GM19452 (cell line): ENCODE results near the gene KCNQ1OT1.

Experiments used
- ATAC-seq: cut with Tn5 transposase; IDR thresholded peaks from one replicate; pipeline ENCODE4 v1.9.1; 2021; ENCODE audit not compliant: unreplicated experiment

Gene KCNQ1OT1

DNA sequence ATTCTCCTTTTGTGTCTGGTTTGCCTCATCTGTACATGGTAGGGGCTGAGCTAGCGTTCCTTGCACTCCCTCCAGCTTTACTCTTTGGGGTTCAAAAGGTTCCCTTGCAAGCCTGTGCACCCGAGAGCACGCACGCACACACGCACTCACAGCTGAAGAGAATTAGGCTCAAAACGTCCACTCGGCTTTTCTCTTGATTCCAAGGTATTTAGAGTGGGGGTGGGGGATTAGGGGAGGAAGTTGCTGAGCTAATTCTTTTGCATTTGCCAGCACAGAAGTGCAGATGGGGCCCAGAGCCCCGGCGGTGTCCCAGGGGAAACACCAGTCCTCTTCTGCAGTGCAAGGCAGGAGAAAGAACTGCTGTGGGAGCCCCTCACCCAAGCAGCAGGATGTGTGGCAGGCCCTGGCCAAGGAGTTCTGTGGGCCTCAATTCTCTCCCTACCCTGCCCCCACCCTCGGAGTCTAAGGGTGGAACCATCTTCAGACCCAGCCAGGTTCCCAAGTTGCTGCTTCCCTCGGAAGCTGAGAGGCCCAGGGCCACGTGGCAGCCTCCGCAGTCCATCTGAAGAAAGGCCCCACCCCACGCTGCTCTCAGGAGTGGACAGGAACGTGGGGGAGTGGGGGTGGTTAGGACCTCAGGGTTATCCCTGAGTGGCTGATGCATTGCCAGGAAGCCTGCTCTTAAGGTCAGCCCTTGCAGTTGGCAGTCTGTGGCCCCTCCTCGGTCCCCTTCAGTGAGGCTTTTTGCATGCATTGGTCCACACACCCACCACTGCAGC is 3.8 kb upstream of the KCNQ1OT1 start:
- ATAC-seq: no peak

DNA sequence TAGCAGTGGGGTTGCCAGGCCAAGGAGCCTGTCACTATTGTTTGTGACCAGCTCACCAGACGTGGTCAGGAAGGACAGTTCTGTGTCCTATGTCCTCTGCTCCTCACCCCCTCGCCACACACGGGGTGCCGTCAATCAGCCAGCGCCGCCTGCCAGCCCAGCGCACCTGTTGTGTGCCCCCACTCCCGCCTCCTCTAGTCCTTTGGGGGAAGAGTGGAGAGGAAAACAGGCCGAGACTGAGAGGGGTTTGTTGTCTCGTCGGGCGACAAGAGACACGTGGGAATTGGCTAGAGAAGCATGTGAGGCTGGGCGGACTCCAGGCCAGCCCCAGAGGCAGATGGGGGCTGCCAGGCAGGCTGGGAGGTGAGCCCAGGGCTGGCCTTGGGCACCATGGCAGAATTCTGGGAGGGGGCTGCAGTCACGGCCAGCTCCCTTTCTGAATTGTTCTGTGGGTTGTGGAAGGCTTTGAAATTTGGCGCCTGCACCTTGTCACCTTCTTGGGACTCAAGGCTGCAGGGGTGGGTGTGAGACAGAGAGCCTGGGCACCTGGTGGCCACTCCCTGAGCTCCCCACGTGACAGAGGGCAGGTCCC is 3.1 kb upstream of the KCNQ1OT1 start:
- no peak for ATAC-seq

DNA sequence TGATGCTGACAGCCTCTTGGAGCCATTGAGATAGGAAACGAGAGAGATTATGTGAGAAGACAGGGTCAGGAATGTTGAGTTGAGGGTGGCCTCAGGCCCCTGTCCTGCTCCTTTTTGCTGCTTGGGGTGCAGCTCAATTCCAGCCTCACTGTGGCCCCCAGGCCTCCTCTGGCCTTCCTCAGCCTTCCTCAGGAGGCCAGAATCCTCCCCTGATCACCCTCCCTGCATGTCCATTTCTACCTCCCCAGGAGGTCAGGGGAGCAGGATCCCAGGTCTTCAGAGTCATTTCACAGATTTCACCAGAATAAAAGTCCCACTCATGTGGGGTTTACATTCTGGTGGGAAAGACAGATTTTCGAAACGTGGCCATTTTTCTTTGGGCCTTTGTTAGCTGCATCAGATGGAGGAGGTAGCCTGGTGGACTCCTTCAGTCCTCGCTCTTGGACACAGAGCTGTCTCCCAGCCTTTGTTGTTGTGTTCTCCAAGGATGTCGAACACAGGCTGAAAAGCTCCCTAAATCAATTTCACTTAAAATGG is 2.2 kb upstream of the KCNQ1OT1 start:
- no peak for ATAC-seq

DNA sequence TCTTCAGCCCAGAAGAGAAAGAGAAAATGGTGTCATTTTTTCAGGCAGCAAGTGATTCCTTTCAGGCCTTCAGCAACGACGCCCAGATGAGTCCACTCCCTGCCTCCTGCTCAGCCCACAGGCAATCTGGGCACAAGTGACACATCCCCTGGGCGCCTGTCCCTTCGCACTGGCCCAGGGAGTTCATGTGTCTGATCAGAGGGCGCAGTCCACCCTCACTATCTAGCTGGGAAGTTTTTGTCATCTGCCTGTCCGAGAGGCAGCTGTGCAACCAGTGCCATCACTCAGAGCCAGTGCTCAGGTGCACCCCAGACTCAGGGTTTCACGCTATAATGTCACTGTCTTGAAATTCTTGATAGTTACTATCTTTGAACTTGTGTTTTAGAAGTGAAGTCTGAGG is 1.4 kb upstream of the KCNQ1OT1 start:
- no peak for ATAC-seq

DNA sequence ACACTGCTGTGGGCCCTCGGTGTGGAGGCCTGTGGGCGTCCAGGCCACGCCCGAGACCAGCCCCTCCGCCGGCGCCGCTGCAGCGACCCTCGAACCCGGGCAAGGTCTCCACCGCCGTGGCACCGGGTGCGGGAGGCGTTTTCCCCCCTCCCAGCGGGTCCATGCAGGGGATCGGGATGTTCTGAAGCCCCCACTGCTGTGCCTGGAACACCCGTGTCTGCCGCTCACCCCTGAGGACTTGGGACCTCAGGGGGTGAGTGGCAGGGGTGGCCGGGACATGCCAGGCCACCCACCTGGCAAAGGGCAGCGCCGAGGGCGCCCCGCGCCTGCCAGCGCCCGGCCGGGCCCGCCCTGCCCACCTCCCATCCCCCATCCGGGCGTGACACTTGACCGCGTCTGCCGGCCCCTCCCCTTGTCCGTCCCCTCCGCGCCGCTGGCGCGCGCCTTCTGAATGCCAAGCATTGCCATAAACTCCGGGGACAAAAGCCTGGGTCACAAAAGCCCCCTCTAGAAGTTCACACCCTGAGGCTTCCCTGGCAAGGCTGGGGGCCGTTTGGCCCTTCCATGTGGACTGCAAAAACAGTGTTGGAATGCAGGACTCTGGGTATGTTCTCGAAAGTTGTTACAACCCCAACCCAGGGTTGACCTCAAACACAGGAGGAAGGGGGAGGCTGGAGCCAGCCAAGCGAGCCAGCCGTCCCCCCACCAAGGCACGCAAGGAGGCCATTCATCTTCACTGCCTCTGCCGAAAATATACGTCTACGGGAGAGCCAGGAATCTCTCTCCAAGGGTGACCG is 819 bp upstream of the KCNQ1OT1 start:
- peak; percentile 38 for ATAC-seq

DNA sequence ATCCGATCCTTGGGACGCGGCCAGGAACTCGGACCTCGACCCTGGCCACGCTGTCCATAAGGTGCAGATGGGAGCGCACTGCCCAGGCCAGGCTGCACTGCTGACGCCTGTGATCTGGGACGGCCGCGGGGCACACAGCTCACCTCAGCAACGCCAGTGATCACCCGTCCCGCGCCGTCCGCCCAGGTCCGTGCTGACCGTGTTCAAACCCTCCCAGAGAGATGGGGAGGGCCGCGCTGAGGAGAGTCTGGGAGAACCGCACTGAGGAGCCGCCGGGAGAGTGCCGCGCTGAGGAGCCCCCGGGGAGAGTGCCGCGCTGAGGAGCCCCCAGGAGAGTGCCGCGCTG is 636 bp downstream of the KCNQ1OT1 start:
- no peak for ATAC-seq

DNA sequence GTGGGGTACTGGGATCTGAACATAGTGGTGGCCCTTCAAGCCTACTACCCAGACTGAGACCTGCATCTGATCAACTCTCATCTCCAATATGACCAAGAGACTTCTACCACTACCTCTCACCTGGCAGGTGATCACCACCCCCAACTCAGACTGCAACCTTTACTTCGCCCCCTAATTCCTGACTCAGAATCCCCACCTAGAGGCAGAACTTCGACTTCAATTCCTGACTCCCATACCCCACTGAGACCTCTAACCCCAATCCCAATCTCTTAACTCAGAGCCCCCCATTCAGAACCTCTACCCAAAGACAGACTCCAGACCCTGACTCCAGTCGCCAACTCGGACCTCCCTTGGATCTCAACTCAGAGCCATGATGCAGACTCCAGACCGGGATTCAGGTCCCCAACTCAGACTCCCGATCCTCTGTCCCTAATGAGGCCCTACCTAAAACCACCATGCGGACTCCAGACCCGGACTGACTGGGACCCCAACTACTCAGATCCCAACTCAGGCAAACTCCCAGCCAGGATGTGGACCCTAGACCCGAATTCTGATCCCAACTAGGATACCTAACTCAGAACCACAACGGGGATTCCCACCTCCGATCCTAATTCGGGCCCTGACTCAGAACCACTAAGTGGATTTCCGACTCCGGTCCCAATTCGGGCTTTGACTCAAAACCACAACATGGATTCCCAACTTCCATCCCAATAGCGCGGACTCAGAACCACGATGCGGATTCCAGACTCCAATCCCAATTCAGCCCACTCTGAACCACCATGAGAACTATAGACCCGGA is 1.2 kb downstream of the KCNQ1OT1 start:
- no peak for ATAC-seq

DNA sequence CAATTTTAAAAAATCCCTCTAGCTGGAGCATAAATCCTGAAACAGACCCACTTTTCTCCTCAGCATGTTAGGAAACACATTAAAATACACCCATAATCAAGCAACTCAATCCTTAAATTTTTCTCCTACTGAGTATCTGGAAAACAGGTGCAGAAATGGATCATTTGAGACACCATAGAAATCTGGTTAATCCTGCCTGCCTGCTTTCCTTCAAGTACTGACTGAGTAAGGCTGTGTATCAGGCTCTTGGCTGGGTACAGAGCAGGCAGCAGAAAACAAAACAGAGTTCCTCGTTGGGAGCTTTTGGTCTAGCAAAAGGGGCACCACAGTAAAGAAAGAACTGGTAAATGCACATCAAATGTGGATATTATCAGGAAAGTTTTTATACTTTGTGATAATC is 1.9 kb downstream of the KCNQ1OT1 start:
- no peak for ATAC-seq

DNA sequence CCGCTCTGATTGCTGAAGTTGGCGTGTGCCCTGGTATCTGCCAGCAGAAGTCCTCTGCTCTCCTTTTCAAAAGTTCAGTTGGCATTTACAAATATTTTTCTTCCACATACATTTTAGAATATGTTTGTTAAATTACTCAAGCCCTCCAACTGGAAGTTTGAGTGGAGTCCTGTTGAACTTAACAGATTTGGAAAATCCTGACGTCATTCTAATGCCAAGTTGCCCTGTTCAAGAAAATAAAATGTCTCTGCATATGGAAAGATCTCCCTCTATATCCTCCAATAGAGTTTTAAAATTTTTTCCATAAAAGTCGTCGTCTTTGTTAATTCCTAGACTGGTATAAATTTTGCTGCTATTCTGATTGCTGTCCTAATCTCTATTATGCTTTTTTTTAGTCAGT is 3.3 kb downstream of the KCNQ1OT1 start:
- ATAC-seq: no peak

DNA sequence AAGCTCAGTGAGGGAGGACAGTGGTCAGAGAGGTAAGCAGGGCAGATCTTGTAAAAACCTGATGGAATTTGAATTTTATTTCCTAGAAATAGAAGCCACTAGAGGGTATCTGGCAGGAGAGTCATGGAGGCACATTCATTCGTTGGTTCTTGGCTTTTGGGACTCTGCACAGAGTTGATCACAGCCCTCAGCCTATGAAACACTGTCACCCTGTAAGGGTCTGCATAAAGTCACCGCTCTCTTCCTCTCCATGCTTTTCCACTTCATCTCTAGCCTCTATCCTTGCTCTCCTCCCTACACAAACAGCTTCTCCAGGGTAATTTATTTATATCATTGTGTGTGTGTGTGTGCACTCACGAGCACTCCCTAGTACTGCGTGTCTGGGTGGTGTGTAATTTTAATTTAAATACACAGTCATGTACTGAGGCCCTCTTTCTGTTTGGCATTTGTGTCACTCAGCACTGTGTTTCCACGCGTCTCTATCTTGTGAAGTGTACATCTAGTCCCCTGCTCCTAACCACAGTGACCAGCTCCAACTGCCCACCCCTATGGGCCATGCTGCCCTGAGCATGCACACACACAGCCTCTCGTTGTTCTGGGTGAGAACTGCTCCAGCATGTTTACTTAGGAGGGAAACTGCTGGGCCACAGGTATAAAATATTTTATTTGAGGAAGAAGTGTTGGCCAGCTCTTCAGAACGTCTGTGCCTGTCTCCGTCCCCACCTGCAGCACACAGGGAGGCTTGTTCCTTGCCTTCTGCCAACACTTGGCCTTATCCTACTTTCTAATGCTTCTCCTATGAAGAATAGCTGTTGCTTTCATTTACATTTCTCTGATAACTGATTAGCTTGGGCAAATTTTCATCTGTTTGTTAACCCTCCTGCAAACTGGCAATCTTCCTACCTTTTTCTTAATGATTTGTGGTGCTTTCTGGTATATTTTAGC is 4.5 kb downstream of the KCNQ1OT1 start:
- no peak for ATAC-seq

DNA sequence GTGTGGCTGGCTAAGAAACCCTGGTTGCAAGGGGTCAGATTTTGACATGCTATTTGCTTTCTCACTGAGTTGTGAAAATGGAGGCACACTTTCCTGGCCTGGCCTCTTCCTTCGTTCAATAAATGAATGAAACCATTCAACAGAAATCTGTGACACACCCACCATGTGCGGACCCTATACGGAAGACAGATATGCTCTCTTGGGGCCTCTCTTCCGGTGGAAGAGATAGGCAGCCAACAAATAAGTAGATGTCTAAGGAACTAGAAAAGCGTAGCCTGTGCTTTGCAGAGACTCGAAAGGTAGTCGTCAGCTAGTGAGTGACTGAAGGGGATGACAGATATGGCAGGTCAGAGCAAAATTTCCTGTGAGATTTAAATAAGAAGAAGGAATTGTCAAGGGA is 5.3 kb downstream of the KCNQ1OT1 start:
- no peak for ATAC-seq

DNA sequence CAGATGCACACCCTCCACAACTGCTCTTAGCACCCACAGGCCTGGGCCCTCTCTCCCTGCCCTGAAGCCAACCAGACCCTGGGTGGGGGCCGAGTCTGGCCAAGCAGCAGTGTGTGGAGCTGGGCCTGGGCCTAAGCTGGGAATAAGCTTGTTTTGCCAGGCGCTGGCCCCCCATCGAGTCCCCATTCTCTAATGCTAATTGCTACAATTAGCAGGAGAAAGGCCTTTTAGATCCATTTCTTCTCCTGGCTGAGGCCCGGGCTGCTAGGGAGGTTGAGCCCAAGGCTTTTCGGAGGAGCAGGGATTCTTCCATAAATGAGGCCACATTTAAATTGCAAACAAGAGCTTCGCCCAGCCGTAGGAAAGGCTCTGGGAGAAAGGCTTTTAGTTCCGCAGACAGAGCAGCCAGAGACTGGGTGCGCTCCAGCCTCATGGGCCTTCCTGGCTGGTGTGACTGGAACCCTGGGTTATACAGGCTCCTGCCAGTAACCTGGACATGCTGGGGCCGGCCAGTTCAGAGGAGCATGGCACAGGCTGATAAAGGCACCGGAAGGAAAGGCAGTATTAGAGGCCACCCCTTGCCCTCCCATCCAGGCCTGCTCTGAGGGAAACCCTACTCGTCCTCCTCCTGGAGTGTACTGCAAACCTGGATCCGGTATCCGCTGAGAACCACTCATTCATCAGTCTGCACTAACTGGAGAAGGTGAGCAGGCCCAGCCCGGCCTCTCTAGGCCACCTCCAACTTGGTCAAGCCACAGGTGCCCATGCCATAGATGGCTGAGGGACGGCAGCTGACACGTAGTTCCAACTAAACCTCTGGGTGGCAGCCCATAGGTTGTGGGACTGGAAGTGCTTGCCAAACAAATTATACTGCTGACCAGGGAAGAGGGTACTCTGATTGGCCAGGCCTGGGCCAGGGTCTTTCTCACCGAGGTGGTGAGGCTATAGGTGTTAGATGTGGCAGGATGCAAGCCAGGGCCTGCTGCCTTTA is 6.2 kb downstream of the KCNQ1OT1 start:
- no peak for ATAC-seq

DNA sequence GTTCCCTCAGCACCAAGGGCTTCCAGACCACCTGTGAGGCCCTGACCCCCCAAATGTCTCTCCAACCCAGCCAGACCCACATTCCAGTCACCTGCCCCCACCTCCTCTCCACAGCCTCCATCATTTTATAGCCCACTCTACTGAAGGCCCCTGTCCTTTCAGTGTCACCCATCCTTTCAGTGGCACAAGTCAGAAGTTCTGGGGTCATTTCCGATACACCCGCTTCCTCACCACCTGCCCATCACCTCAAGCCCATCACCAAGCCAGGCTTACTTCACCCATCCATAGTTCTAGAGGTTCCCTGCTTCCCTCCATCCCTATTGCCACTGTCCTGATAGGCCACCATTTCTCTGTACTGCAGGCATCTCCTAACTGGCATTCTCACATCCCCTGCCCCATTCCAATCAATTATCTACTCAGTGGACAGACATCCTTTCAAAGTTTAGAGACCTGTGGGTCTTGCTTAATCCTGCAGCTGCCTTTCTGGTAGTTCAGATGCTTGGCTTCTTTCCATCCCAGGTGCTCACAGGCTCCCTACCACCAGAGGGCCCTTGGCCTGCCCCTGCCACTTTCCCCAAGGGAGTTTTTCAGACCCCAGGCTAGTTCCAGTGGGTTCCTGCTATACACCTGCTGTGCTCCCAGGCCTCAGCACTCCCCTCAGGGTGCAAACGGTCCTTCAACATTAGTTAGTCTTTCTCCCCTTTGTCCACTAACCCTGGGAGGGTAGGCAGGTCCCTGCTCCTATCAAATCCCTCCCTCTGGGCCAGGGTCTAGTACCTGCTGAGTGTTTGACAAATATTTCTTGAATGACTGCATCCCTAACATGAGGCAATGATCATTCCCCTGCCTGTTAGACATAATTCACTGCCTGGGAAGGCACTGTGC is 7.6 kb downstream of the KCNQ1OT1 start:
- ATAC-seq: no peak

DNA sequence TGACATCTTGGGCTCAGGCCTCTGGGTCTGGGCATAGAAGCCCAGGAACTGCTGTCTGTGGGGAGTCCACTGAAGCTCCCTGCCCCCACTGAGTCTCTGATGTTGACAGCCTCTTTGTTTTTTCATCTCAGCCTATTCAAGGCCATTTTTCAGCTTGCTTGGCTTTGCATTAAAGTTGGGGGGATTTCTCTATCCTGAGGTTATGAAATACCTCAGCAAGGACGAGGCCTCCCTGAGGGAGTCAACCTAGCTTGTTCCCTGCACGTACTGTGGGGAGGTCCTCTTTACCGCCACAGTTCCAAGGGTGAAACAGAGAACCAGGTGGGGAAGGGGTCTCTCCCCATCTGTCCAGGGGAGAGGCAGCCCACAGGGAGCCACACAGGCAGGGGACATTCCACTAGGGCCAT is 8.4 kb downstream of the KCNQ1OT1 start:
- ATAC-seq: no peak

DNA sequence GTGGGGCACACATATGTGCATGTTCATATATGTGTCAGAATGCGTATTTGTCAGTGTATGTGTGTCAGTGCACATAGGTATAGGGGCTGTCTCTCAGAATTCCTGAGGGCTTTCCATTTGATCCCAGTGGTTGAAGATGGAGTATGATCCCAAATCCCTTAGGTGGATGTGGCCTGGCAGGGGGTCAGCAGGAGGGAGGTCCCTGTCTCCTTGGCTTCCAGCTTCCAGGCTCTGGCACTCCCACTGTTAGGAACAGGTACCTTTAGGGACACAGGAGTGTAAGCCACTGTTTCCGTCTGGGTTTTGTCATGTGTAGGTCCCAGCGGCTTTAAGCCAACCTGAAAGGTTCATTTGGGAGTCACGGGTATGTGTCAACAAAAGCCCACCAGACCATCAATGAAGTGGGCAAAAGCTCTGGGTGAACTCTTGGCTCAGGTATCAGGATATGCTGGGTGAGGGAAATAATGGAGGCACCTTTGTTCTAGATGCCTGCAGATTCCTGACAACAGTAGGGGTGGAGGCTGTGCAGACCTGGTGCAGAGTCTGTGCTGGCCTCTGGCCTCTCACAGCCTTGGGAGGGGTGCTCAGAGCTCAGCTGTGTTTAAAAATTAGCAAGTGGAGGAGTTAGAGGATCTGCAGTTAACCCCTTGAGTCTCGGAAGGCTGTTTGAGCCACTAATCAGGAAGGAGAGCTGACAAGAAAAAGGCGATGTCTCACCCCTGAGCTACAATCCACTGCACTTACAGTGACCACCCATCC is 9.0 kb downstream of the KCNQ1OT1 start:
- no peak for ATAC-seq

DNA sequence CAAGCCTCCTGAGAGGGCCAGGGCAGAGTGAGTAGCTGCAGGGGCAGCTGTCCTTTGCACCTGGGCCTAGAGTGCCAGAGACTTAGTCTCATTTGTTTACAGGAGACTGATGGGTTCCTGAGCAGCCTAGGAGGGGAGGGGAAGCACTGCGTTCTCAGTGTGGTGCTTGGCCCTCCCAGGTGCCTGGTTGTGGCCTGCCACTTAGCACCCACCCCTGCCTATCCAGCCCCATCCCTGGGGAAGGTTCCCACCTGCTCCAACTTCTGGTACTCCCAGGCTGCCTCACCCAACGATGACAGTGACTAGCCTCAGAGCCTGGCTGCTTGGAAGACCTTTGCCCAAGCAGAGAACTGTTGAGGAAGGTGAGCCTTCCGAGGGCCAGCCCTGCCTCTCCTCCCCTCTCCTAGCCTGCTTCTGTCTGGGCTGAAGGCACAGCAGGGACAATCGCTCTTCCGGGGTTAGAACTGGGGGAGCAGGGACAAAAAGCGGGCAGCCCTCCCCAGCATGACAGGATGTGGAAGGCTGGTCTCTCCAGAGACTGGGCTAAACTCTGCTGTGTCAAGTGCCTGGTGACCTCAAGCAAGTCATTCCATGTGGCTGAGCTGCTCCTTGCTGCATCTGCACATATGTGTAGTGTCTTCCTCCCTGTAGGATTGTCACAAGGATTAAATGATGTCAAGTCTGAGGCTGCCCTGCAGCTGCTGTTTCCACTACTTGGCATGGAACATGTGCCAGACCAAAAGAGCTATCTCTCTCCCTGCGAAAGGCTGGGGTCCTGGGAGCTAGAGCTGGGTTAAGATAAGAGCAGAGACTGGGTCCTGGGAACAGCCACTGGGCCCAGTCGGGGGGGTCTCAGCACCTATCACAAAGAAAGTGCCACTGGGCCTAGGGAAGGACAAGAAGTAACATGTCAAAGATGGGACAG is 9.9 kb downstream of the KCNQ1OT1 start:
- no peak for ATAC-seq
